BLaER1 treated with 17β-estradiol and CSF1 and Interleukin-3, amounts not matched to agents 10 nM and 100 nM (cell line): ENCODE results near the gene CHEK2.
"Not testable (repeated sequence)": the region's sequence is repeated elsewhere in the genome, so short reads cannot be mapped to it uniquely, and the experiment has no call there.

Experiments used
- H3K27ac ChIP-seq, 11 experiments: shearing (Covaris generic); formaldehyde crosslinking; 2 replicates each; pipeline ENCODE4 v1.8.1; 2022
- H3K27me3 ChIP-seq, 11 experiments: shearing (Covaris generic); formaldehyde crosslinking; 2 replicates each; pipeline ENCODE4 v1.8.1; 2022
- H3K36me3 ChIP-seq, 11 experiments: shearing (Covaris generic); formaldehyde crosslinking; 2 replicates each; pipeline ENCODE4 v1.8.1; 2022
- H3K4me1 ChIP-seq, 10 experiments: shearing (Covaris generic); formaldehyde crosslinking; 2 replicates each; pipeline ENCODE4 v1.8.1; 2022
- H3K4me2 ChIP-seq, 11 experiments: shearing (Covaris generic); formaldehyde crosslinking; 2 replicates each; pipeline ENCODE4 v1.8.1; 2022
- H3K4me3 ChIP-seq, 10 experiments: shearing (Covaris generic); formaldehyde crosslinking; 2 replicates each; pipeline ENCODE4 v1.8.1; 2022
- H3K9ac ChIP-seq, 11 experiments: shearing (Covaris generic); formaldehyde crosslinking; 2 replicates each; pipeline ENCODE4 v1.8.1; 2022
- H3K9me3 ChIP-seq, 11 experiments: shearing (Covaris generic); formaldehyde crosslinking; replicated peaks in 1 of 11; 2 replicates each; pipeline ENCODE4 v1.8.1; 2022
- H4K20me1 ChIP-seq, 11 experiments: shearing (Covaris generic); formaldehyde crosslinking; 2 replicates each; pipeline ENCODE4 v1.8.1; 2022
- Cebpa-rat ChIP-seq, 11 experiments: shearing (Covaris generic); IDR thresholded peaks; 2 replicates each; pipeline ENCODE4 v1.8.1; 2022

Gene CHEK2

GRCh38 chr22:28714043-28714628 is 27.5 kb downstream of the CHEK2 start:
- H3K27ac ChIP-seq, result no peak overlapping the region
- H3K4me3 ChIP-seq, result no peak overlapping the region
- no peak overlapping the region for H3K9ac ChIP-seq
- H3K9me3 ChIP-seq, result no peaks in the 10 kb centered on the region; a peak in 1 of 22 replicates
- no peak for TF ChIP-seq Cebpa-rat (IDR thresholded peaks at IDR 0.05)
- H3K4me1 ChIP-seq, result peaks cover 0 to 4% (median 0%) of the 10 kb centered on the region in 10 experiments; a peak in 2 of 20 replicates
- no peaks in the 10 kb centered on the region for H3K27me3 ChIP-seq
- no peak overlapping the region for H3K4me2 ChIP-seq
- peaks cover 63 to 100% (median 92%) of the 10 kb centered on the region in 11 experiments for H3K36me3 ChIP-seq
- no peaks in the 10 kb centered on the region; a peak in 1 of 22 replicates for H4K20me1 ChIP-seq

- no peak overlapping the region for H3K4me2 ChIP-seq
- no peaks in the 10 kb centered on the region for H3K9me3 ChIP-seq
- H3K27ac ChIP-seq, result no peak overlapping the region
- no peaks in the 10 kb centered on the region; a peak in 2 of 22 replicates for H4K20me1 ChIP-seq
- peaks cover 62 to 100% (median 89%) of the 10 kb centered on the region in 11 experiments for H3K36me3 ChIP-seq
- no peak overlapping the region for H3K9ac ChIP-seq
- TF ChIP-seq Cebpa-rat (IDR thresholded peaks at IDR 0.05), result peak in 3 of 11 experiments; percentile 29 to 52 (median 35); a peak in 1 of 22 replicates
- no peaks in the 10 kb centered on the region for H3K27me3 ChIP-seq
- H3K4me1 ChIP-seq, result peaks cover 0 to 8% (median 2%) of the 10 kb centered on the region in 10 experiments; a peak in 9 of 20 replicates
- no peak overlapping the region for H3K4me3 ChIP-seq
Measured at GRCh38 chr22:28711820-28712777, 29.5 kb downstream of the CHEK2 start.

GRCh38 chr22:28711341-28711740 is 30.3 kb downstream of the CHEK2 start:
- Histone ChIP-seq H3K4me3 (no peak overlapping the region), H3K27me3 (no peaks in the 10 kb centered on the region), H3K9me3 (no peaks in the 10 kb centered on the region), H3K27ac (no peak overlapping the region), H4K20me1 (peaks cover 0 to 7% (median 0%) of the 10 kb centered on the region in 11 experiments; a peak in 3 of 22 replicates), H3K36me3 (peaks cover 59 to 100% (median 89%) of the 10 kb centered on the region in 11 experiments), H3K4me1 (peaks cover 0 to 15% (median 7%) of the 10 kb centered on the region in 10 experiments; a peak in 10 of 20 replicates), H3K4me2 (no peak overlapping the region), H3K9ac (no peak overlapping the region)
- no peak for TF ChIP-seq Cebpa-rat (IDR thresholded peaks at IDR 0.05)

- Histone ChIP-seq H3K9ac (no peak overlapping the region), H3K9me3 (no peaks in the 10 kb centered on the region), H4K20me1 (peaks cover 0 to 7% (median 0%) of the 10 kb centered on the region in 11 experiments; a peak in 3 of 22 replicates), H3K27ac (no peak overlapping the region), H3K27me3 (no peaks in the 10 kb centered on the region), H3K4me2 (no peak overlapping the region), H3K36me3 (peaks cover 64 to 100% (median 89%) of the 10 kb centered on the region in 11 experiments), H3K4me1 (peaks cover 0 to 15% (median 7%) of the 10 kb centered on the region in 10 experiments; a peak in 10 of 20 replicates), H3K4me3 (no peak overlapping the region)
- TF ChIP-seq Cebpa-rat (IDR thresholded peaks at IDR 0.05), result no peak
Measured at GRCh38 chr22:28710576-28711191, 30.9 kb downstream of the CHEK2 start.

DNA sequence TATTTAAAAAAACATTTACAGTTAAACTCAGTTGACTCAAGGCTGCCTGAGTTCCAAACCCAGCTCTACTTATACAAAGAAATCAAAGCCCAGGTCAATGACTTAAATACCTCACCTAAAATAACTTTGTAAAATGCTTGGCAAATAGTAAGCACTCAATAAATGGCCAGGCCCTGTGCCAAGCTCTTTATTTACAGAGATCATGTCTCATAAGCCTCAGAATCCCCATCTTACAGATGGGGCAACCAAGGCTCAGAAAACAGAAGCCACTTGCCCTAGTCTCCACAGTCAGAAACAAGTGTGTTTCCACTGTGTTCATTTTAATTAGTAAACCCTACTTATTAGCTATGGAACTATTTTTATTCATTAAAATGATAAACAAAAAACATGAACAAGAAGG is 31.5 kb downstream of the CHEK2 start:
- Histone ChIP-seq H3K9me3 (no peaks in the 10 kb centered on the region), H3K4me1 (peaks cover 0 to 15% (median 7%) of the 10 kb centered on the region in 10 experiments; a peak in 10 of 20 replicates), H3K4me2 (no peak overlapping the region), H3K27ac (no peak overlapping the region), H3K27me3 (no peaks in the 10 kb centered on the region), H3K9ac (no peak overlapping the region), H3K4me3 (no peak overlapping the region), H4K20me1 (peaks cover 0 to 7% (median 0%) of the 10 kb centered on the region in 11 experiments; a peak in 3 of 22 replicates), H3K36me3 (peaks cover 69 to 100% (median 89%) of the 10 kb centered on the region in 11 experiments)
- no peak for TF ChIP-seq Cebpa-rat (IDR thresholded peaks at IDR 0.05)

GRCh38 chr22:28706845-28707244 is 34.8 kb downstream of the CHEK2 start:
- Histone ChIP-seq H3K9ac (no peak overlapping the region), H3K4me1 (peaks cover 0 to 17% (median 10%) of the 10 kb centered on the region in 10 experiments; a peak in 14 of 20 replicates), H3K4me2 (peak overlapping the region in 6 of 11 experiments; percentile 0 to 54 (median 33); a peak in 8 of 22 replicates), H3K36me3 (peaks cover 77 to 100% (median 88%) of the 10 kb centered on the region in 11 experiments), H3K27ac (no peak overlapping the region), H3K27me3 (no peaks in the 10 kb centered on the region), H3K4me3 (no peak overlapping the region), H4K20me1 (peaks cover 0 to 7% (median 0%) of the 10 kb centered on the region in 11 experiments; a peak in 2 of 22 replicates), H3K9me3 (no peaks in the 10 kb centered on the region)
- no peak for TF ChIP-seq Cebpa-rat (IDR thresholded peaks at IDR 0.05)

- Histone ChIP-seq H4K20me1 (peaks cover 0 to 7% (median 0%) of the 10 kb centered on the region in 11 experiments; a peak in 3 of 22 replicates), H3K4me1 (peaks cover 0 to 17% (median 10%) of the 10 kb centered on the region in 10 experiments; a peak in 14 of 20 replicates), H3K36me3 (peaks cover 70 to 99% (median 87%) of the 10 kb centered on the region in 11 experiments), H3K9ac (no peak overlapping the region), H3K27ac (no peak overlapping the region), H3K4me2 (peak overlapping the region in 3 of 11 experiments; percentile 9 to 38 (median 22); a peak in 4 of 22 replicates), H3K9me3 (no peaks in the 10 kb centered on the region), H3K4me3 (no peak overlapping the region), H3K27me3 (no peaks in the 10 kb centered on the region)
- TF ChIP-seq Cebpa-rat (IDR thresholded peaks at IDR 0.05), result no peak
Measured at GRCh38 chr22:28703436-28703835, 38.2 kb downstream of the CHEK2 start.

GRCh38 chr22:28702891-28703290 is 38.7 kb downstream of the CHEK2 start:
- Histone ChIP-seq H3K9me3 (no peaks in the 10 kb centered on the region), H3K4me1 (peaks cover 0 to 17% (median 10%) of the 10 kb centered on the region in 10 experiments; a peak in 14 of 20 replicates), H3K27me3 (no peaks in the 10 kb centered on the region), H4K20me1 (peaks cover 0 to 7% (median 0%) of the 10 kb centered on the region in 11 experiments; a peak in 2 of 22 replicates), H3K27ac (no peak overlapping the region), H3K4me3 (no peak overlapping the region), H3K9ac (no peak overlapping the region), H3K4me2 (no peak overlapping the region), H3K36me3 (peaks cover 70 to 99% (median 86%) of the 10 kb centered on the region in 11 experiments)
- TF ChIP-seq Cebpa-rat (IDR thresholded peaks at IDR 0.05), result no peak

DNA sequence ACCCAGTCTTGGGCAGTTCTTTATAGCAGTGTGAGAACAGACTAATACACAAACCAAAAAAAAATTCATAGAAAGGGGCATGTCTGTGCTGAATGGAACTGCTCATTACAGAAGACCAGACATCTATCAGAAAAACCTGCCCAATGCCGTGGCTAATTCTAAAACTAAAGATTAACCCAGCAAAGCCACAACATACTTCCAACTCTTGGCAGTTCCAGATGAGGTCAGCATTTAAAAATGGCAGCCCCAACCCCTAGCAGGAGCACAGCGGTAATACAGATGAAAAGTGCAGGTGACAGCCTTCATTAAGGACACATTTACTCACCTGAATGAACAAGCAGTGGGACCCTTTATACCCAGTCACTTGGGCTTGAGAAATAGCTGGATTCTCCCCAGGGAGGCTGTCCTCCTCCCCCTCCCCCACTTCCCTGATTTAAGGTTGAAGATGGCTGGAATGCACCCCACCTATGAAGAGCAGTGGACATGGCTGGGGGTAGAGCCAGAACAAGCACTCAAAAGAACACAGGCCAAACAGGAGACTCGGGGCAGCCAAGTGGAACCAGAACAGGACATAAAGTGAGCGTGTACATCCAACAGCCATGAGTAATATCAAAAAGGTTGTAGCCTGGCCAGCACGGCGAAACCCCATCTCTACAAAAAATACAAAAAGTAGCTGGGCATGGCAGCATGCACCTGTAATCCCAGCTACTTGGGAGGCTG is 48.4 kb downstream of the CHEK2 start:
- not testable (repeated sequence) for H3K4me1 ChIP-seq, H3K4me3 ChIP-seq, H3K9ac ChIP-seq, H3K4me2 ChIP-seq, H3K9me3 ChIP-seq, H3K27ac ChIP-seq, H3K27me3 ChIP-seq, H4K20me1 ChIP-seq
- H3K36me3 ChIP-seq, result peaks cover 35 to 66% (median 48%) of the 10 kb centered on the region in 11 experiments

GRCh38 chr22:28689796-28690195 is 51.8 kb downstream of the CHEK2 start:
- not testable (repeated sequence) for H3K9ac ChIP-seq, H3K27ac ChIP-seq, H3K9me3 ChIP-seq, H3K4me1 ChIP-seq, H3K4me2 ChIP-seq, H3K4me3 ChIP-seq
- peaks cover 0 to 18% (median 0%) of the 10 kb centered on the region in 11 experiments; a peak in 2 of 22 replicates for H4K20me1 ChIP-seq
- peaks cover 26 to 68% (median 38%) of the 10 kb centered on the region in 11 experiments for H3K36me3 ChIP-seq
- peaks cover 0 to 12% (median 0%) of the 10 kb centered on the region in 11 experiments; a peak in 2 of 22 replicates for H3K27me3 ChIP-seq

DNA sequence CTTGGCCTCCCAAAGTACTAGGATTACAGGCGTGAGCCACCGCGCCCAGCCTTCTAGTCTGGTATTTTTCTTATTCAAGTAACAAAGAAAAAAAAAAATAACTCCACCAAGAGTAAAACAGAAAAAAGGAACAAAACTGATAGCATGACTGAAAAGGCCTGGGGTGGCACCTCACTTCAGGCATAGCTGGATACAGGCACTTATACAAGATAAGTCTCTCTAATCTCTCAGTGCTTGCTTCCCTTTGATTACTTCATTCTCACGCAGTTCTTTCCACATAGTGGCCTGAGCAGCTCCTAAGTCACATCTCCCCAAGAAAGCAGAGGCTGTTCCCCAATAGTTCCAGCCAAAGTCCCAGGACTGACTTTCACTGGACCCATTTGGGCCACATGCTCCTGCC is 58.7 kb downstream of the CHEK2 start:
- H3K4me1 ChIP-seq, H3K4me2 ChIP-seq, H3K9ac ChIP-seq, H3K27ac ChIP-seq, H3K9me3 ChIP-seq, H3K4me3 ChIP-seq: not testable (repeated sequence)
- H4K20me1 ChIP-seq, result peaks cover 0 to 61% (median 6%) of the 10 kb centered on the region in 11 experiments; a peak in 11 of 22 replicates
- peaks cover 26 to 80% (median 30%) of the 10 kb centered on the region in 11 experiments for H3K27me3 ChIP-seq
- H3K36me3 ChIP-seq, result peaks cover 6 to 31% (median 17%) of the 10 kb centered on the region in 11 experiments; a peak in 19 of 22 replicates
